ENCODE data around the gene WHRN. TPM values are rescaled to one million over a fixed set of nuclear protein-coding genes. Genes with fewer than 3 reads are reported as not detected.

WHRN gene
- total RNA-seq, 1 experiment from 2014 or later: 9.4 TPM

- no peak for TF ChIP-seq CTCF (IDR thresholded peaks at IDR 0.05; ENCODE audit: unreplicated experiment)
- ChIA-PET CTCF (interaction anchor here (1.2 kb wide), 1 partner anchor 8 kb away, joined by 7 read pairs; no protein-coding TSS in a partner anchor), POLR2A (interaction anchor here (0.6 kb wide), 1 partner anchor 544 kb away, joined by 3 read pairs; no protein-coding TSS in a partner anchor)
- H3K4me3 Mint-ChIP-seq (ENCODE audit: unreplicated experiment): no peak overlapping the region
- no peaks in the 10 kb centered on the region for H3K36me3 Mint-ChIP-seq (ENCODE audit: insufficient read depth, unreplicated experiment)
- H3K27me3 Mint-ChIP-seq (ENCODE audit: insufficient read depth, unreplicated experiment): no peaks in the 10 kb centered on the region
- no peak for DNase-seq (ENCODE audit: unreplicated experiment)
- BruUV-seq (replicated peaks): no TSS peak
- intact Hi-C loops (cut with micrococcal nuclease): no loop called here
- no peaks in the 10 kb centered on the region for H3K9me3 Mint-ChIP-seq (ENCODE audit: unreplicated experiment)
- no peak overlapping the region for H3K27ac Mint-ChIP-seq (ENCODE audit: low read depth, unreplicated experiment)
- no peaks in the 10 kb centered on the region for H3K4me1 Mint-ChIP-seq (ENCODE audit: insufficient read depth, unreplicated experiment)
These were observed 10.3 kb downstream of the WHRN start for GRCh38 chr9:114494776-114495569.

- H3K27me3 Mint-ChIP-seq (ENCODE audit: insufficient read depth, unreplicated experiment): no peaks in the 10 kb centered on the region
- ChIA-PET CTCF (no interaction called here), POLR2A (no interaction called here)
- intact Hi-C loops (cut with micrococcal nuclease): no loop called here
- H3K36me3 Mint-ChIP-seq (ENCODE audit: insufficient read depth, unreplicated experiment): no peaks in the 10 kb centered on the region
- no peak for TF ChIP-seq CTCF (IDR thresholded peaks at IDR 0.05; ENCODE audit: unreplicated experiment)
- no peaks in the 10 kb centered on the region for H3K4me1 Mint-ChIP-seq (ENCODE audit: insufficient read depth, unreplicated experiment)
- H3K27ac Mint-ChIP-seq (ENCODE audit: low read depth, unreplicated experiment): no peak overlapping the region
- no TSS peak for BruUV-seq (replicated peaks)
- no peaks in the 10 kb centered on the region for H3K9me3 Mint-ChIP-seq (ENCODE audit: unreplicated experiment)
- no peak for DNase-seq (ENCODE audit: unreplicated experiment)
- no peak overlapping the region for H3K4me3 Mint-ChIP-seq (ENCODE audit: unreplicated experiment)
These were observed 11.6 kb downstream of the WHRN start for GRCh38 chr9:114493521-114494184.

- H3K4me3 Mint-ChIP-seq (ENCODE audit: unreplicated experiment): no peak overlapping the region
- intact Hi-C loops (cut with micrococcal nuclease): no loop called here
These were observed 12.3 kb downstream of the WHRN start for GRCh38 chr9:114492991-114493390.

More at GRCh38 chr9:114492991-114493390, 12.3 kb downstream of the WHRN start:
- no TSS peak for BruUV-seq (replicated peaks)
- Mint-ChIP-seq H3K36me3 (ENCODE audit: insufficient read depth, unreplicated experiment) (no peaks in the 10 kb centered on the region), H3K9me3 (ENCODE audit: unreplicated experiment) (no peaks in the 10 kb centered on the region), H3K4me1 (ENCODE audit: insufficient read depth, unreplicated experiment) (no peaks in the 10 kb centered on the region), H3K27ac (ENCODE audit: low read depth, unreplicated experiment) (no peak overlapping the region), H3K27me3 (ENCODE audit: insufficient read depth, unreplicated experiment) (no peaks in the 10 kb centered on the region)
- ChIA-PET CTCF (interaction anchor here (1.4 kb wide), 1 partner anchor 15 kb away, joined by 6 read pairs; no protein-coding TSS in a partner anchor), POLR2A (no interaction called here)
- no peak for DNase-seq (ENCODE audit: unreplicated experiment)
- TF ChIP-seq CTCF (IDR thresholded peaks at IDR 0.05; ENCODE audit: unreplicated experiment): no peak

All from MCF 10A (cell line).